Measurements from ENCODE around the gene ZBTB16.

Gene ZBTB16

GRCh38 chr11:114133548-114134329 is 74.2 kb downstream of the ZBTB16 start:
- Histone ChIP-seq H3K4me1 (ENCODE audit: control insufficient read depth in 1 of 2, insufficient read depth in 2 of 2, low read length in 2 of 2) (peaks cover 33 to 89% of the 10 kb centered on the region in 2 donors), H3K36me3 (ENCODE audit: control insufficient read depth in 1 of 2, insufficient read depth in 2 of 2, low read length in 2 of 2) (no peaks in the 10 kb centered on the region), H3K9me3 (ENCODE audit: control insufficient read depth in 1 of 2, low read length in 2 of 2) (no peaks in the 10 kb centered on the region), H3K27me3 (ENCODE audit: low read depth, low read length) (no peaks in the 10 kb centered on the region), H3K27ac (ENCODE audit: low read length) (no peak overlapping the region), H3K4me3 (ENCODE audit: low read depth in 1 of 2, low read length in 2 of 2) (no peak overlapping the region)

- H3K36me3 ChIP-seq (ENCODE audit: control insufficient read depth in 1 of 2, insufficient read depth in 2 of 2, low read length in 2 of 2): no peaks in the 10 kb centered on the region
- H3K4me1 ChIP-seq (ENCODE audit: control insufficient read depth in 1 of 2, insufficient read depth in 2 of 2, low read length in 2 of 2): peaks cover 32 to 89% of the 10 kb centered on the region in 2 donors
- no peaks in the 10 kb centered on the region for H3K27me3 ChIP-seq (ENCODE audit: low read depth, low read length)
- H3K9me3 ChIP-seq (ENCODE audit: control insufficient read depth in 1 of 2, low read length in 2 of 2): no peaks in the 10 kb centered on the region
- H3K27ac ChIP-seq (ENCODE audit: low read length): no peak overlapping the region
- no peak overlapping the region for H3K4me3 ChIP-seq (ENCODE audit: low read depth in 1 of 2, low read length in 2 of 2)
Observed at GRCh38 chr11:114134870-114135269, 75.4 kb downstream of the ZBTB16 start.

DNA sequence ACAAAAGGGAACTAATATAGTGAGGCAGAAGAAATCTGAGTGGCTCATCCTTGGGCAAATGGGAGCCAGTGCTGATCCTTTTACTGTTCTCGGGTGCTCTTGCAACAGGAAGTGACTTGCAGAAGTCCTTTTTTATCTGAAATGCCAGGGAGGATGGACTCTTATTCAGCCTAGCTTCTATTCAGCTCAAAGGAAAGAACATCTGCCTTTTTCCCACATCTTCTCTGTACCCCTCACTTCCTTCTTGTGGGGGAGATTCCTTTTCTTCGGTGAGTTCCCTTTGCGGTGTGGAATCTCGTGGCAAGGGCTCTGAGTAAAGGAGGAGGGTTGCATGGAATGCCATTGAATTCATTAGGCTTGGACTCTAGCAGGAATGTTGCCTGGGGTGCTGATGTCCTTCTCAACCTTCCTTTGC is 76.2 kb downstream of the ZBTB16 start:
- Histone ChIP-seq H3K4me3 (ENCODE audit: low read depth in 1 of 2, low read length in 2 of 2) (no peak overlapping the region), H3K4me1 (ENCODE audit: control insufficient read depth in 1 of 2, insufficient read depth in 2 of 2, low read length in 2 of 2) (peaks cover 23 to 83% of the 10 kb centered on the region in 2 donors), H3K27ac (ENCODE audit: low read length) (peak overlapping the region; percentile 10), H3K27me3 (ENCODE audit: low read depth, low read length) (no peaks in the 10 kb centered on the region), H3K36me3 (ENCODE audit: control insufficient read depth in 1 of 2, insufficient read depth in 2 of 2, low read length in 2 of 2) (no peaks in the 10 kb centered on the region), H3K9me3 (ENCODE audit: control insufficient read depth in 1 of 2, low read length in 2 of 2) (no peaks in the 10 kb centered on the region)

DNA sequence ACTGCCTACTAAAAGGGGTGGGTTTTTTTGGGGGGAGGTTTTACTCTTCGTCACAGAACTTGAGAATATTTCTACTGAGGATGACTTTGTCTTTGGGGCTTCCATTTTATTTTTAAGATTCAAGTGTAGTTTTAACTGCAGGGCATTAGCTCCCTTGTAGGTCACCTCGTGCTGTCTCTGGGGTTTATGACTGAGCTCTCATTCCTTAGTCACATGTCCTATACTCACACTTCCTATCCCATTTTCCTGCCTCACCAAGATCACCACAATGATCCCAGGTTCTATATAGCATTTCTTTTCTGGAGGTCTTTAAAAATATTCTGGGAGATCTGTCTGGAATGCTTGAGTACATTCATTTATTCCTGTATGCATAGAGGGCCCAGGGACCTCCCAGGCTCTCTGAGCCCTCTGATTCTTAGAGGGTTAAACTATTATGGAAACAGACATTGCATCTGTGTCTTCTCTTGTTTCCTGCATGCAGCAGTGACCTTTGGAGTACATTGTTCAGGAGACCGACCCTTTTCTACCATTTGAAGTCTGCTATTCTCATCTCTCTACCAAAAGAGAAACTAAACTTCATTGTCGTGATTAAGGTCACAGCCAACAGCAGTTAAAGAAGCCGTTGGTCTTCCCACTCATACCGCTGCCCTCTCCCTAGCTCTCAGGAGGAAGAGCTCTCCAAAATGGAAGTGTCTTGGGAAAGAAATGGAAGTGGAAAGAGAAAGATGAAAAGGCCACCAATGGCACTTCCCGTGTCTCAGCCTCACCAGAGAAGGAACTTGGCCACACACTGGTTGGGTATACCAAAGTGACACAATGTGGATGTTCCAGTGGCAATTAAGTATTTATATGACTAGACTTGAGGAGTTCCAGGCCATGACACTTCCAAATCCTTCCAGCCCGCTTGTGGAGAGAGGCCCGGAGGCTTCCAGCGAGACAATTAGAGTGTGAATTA is 77.5 kb downstream of the ZBTB16 start:
- Histone ChIP-seq H3K9me3 (ENCODE audit: control insufficient read depth in 1 of 2, low read length in 2 of 2) (no peaks in the 10 kb centered on the region), H3K4me1 (ENCODE audit: control insufficient read depth in 1 of 2, insufficient read depth in 2 of 2, low read length in 2 of 2) (peaks cover 16 to 76% of the 10 kb centered on the region in 2 donors), H3K27me3 (ENCODE audit: low read depth, low read length) (no peaks in the 10 kb centered on the region), H3K36me3 (ENCODE audit: control insufficient read depth in 1 of 2, insufficient read depth in 2 of 2, low read length in 2 of 2) (no peaks in the 10 kb centered on the region), H3K27ac (ENCODE audit: low read length) (peak overlapping the region; percentile 12), H3K4me3 (ENCODE audit: low read depth in 1 of 2, low read length in 2 of 2) (no peak overlapping the region)

DNA sequence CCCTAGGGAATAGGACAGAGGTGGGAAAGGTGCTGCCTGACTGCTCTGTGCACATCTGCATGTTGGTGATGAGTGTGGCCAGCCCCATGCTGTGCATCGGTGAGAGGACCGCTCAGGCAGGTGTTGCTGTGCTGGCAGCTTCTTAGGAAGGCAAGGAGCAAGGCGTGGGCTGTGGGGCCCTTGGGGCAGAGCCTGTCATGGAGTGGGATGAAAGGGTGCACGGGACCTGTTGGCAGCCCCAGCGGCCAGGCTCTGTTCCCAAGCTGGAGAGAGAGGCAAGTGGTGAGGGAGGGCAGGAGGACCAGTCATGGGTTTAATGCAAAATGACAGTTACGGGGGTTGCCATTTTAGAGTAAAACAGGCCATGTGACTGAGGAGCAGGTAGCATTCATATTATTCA is 78.3 kb downstream of the ZBTB16 start:
- no peaks in the 10 kb centered on the region for H3K36me3 ChIP-seq (ENCODE audit: control insufficient read depth in 1 of 2, insufficient read depth in 2 of 2, low read length in 2 of 2)
- H3K4me3 ChIP-seq (ENCODE audit: low read depth in 1 of 2, low read length in 2 of 2): no peak overlapping the region
- no peaks in the 10 kb centered on the region for H3K27me3 ChIP-seq (ENCODE audit: low read depth, low read length)
- H3K4me1 ChIP-seq (ENCODE audit: control insufficient read depth in 1 of 2, insufficient read depth in 2 of 2, low read length in 2 of 2): peaks cover 16 to 75% of the 10 kb centered on the region in 2 donors
- H3K9me3 ChIP-seq (ENCODE audit: control insufficient read depth in 1 of 2, low read length in 2 of 2): no peaks in the 10 kb centered on the region
- no peak overlapping the region for H3K27ac ChIP-seq (ENCODE audit: low read length)

DNA sequence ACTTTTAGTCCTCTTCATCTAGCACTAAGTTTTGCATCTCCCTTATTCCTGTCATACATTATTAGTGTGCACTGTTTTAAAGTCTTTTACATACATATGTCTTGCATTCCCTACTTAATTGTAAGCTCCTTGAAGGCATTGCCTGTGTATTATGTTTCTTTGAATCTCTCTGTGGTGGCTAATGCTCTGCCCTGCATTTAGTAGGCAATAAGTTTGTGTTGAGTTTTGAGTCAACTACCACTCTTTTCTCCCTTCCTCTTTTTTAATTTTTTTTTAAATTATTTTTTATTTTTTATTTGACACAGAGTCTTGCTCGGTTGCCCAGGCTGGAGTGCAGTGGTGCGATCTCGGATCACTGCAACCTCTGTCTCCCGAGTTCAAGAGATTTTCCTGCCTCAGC is 78.9 kb downstream of the ZBTB16 start:
- H3K4me1 ChIP-seq (ENCODE audit: control insufficient read depth in 1 of 2, insufficient read depth in 2 of 2, low read length in 2 of 2): peaks cover 16 to 76% of the 10 kb centered on the region in 2 donors
- H3K36me3 ChIP-seq (ENCODE audit: control insufficient read depth in 1 of 2, insufficient read depth in 2 of 2, low read length in 2 of 2): no peaks in the 10 kb centered on the region

GRCh38 chr11:114140826-114141225 is 81.3 kb downstream of the ZBTB16 start:
- no peak overlapping the region for H3K27ac ChIP-seq (ENCODE audit: low read length)
- no peaks in the 10 kb centered on the region for H3K36me3 ChIP-seq (ENCODE audit: control insufficient read depth in 1 of 2, insufficient read depth in 2 of 2, low read length in 2 of 2)
- H3K4me1 ChIP-seq (ENCODE audit: control insufficient read depth in 1 of 2, insufficient read depth in 2 of 2, low read length in 2 of 2): peaks cover 17 to 67% of the 10 kb centered on the region in 2 donors
- H3K9me3 ChIP-seq (ENCODE audit: control insufficient read depth in 1 of 2, low read length in 2 of 2): no peaks in the 10 kb centered on the region
- H3K27me3 ChIP-seq (ENCODE audit: low read depth, low read length): no peaks in the 10 kb centered on the region
- H3K4me3 ChIP-seq (ENCODE audit: low read depth in 1 of 2, low read length in 2 of 2): no peak overlapping the region

More for the DNA sequence above, 78.9 kb downstream of the ZBTB16 start:
- Histone ChIP-seq H3K27me3 (ENCODE audit: low read depth, low read length) (no peaks in the 10 kb centered on the region), H3K4me3 (ENCODE audit: low read depth in 1 of 2, low read length in 2 of 2) (no peak overlapping the region), H3K9me3 (ENCODE audit: control insufficient read depth in 1 of 2, low read length in 2 of 2) (no peaks in the 10 kb centered on the region), H3K27ac (ENCODE audit: low read length) (no peak overlapping the region)

- no peak overlapping the region for H3K4me3 ChIP-seq (ENCODE audit: low read depth in 1 of 2, low read length in 2 of 2)
- H3K36me3 ChIP-seq (ENCODE audit: control insufficient read depth in 1 of 2, insufficient read depth in 2 of 2, low read length in 2 of 2): no peaks in the 10 kb centered on the region
- H3K4me1 ChIP-seq (ENCODE audit: control insufficient read depth in 1 of 2, insufficient read depth in 2 of 2, low read length in 2 of 2): peaks cover 8 to 60% of the 10 kb centered on the region in 2 donors
- no peaks in the 10 kb centered on the region for H3K9me3 ChIP-seq (ENCODE audit: control insufficient read depth in 1 of 2, low read length in 2 of 2)
- H3K27ac ChIP-seq (ENCODE audit: low read length): peak overlapping the region; percentile 27
- no peaks in the 10 kb centered on the region for H3K27me3 ChIP-seq (ENCODE audit: low read depth, low read length)
Observed at GRCh38 chr11:114141863-114142580, 82.5 kb downstream of the ZBTB16 start.

GRCh38 chr11:114142707-114143106 is 83.2 kb downstream of the ZBTB16 start:
- H3K27me3 ChIP-seq (ENCODE audit: low read depth, low read length): no peaks in the 10 kb centered on the region
- peaks cover 12 to 60% of the 10 kb centered on the region in 2 donors for H3K4me1 ChIP-seq (ENCODE audit: control insufficient read depth in 1 of 2, insufficient read depth in 2 of 2, low read length in 2 of 2)
- H3K9me3 ChIP-seq (ENCODE audit: control insufficient read depth in 1 of 2, low read length in 2 of 2): no peaks in the 10 kb centered on the region
- H3K36me3 ChIP-seq (ENCODE audit: control insufficient read depth in 1 of 2, insufficient read depth in 2 of 2, low read length in 2 of 2): no peaks in the 10 kb centered on the region
- H3K4me3 ChIP-seq (ENCODE audit: low read depth in 1 of 2, low read length in 2 of 2): no peak overlapping the region
- no peak overlapping the region for H3K27ac ChIP-seq (ENCODE audit: low read length)

GRCh38 chr11:114145166-114145775 is 85.8 kb downstream of the ZBTB16 start:
- Histone ChIP-seq H3K4me3 (ENCODE audit: low read depth in 1 of 2, low read length in 2 of 2) (no peak overlapping the region), H3K9me3 (ENCODE audit: control insufficient read depth in 1 of 2, low read length in 2 of 2) (no peaks in the 10 kb centered on the region), H3K36me3 (ENCODE audit: control insufficient read depth in 1 of 2, insufficient read depth in 2 of 2, low read length in 2 of 2) (no peaks in the 10 kb centered on the region), H3K4me1 (ENCODE audit: control insufficient read depth in 1 of 2, insufficient read depth in 2 of 2, low read length in 2 of 2) (peaks cover 22 to 45% of the 10 kb centered on the region in 2 donors), H3K27ac (ENCODE audit: low read length) (peak overlapping the region; percentile 60), H3K27me3 (ENCODE audit: low read depth, low read length) (no peaks in the 10 kb centered on the region)

All from muscle layer of duodenum (tissue), 2 donors.